Measurements from ENCODE around the gene SLC1A5.
"Not testable (repeated sequence)": the region's sequence is repeated elsewhere in the genome, so short reads cannot be mapped to it uniquely, and the experiment has no call there.

SLC1A5 gene

DNA sequence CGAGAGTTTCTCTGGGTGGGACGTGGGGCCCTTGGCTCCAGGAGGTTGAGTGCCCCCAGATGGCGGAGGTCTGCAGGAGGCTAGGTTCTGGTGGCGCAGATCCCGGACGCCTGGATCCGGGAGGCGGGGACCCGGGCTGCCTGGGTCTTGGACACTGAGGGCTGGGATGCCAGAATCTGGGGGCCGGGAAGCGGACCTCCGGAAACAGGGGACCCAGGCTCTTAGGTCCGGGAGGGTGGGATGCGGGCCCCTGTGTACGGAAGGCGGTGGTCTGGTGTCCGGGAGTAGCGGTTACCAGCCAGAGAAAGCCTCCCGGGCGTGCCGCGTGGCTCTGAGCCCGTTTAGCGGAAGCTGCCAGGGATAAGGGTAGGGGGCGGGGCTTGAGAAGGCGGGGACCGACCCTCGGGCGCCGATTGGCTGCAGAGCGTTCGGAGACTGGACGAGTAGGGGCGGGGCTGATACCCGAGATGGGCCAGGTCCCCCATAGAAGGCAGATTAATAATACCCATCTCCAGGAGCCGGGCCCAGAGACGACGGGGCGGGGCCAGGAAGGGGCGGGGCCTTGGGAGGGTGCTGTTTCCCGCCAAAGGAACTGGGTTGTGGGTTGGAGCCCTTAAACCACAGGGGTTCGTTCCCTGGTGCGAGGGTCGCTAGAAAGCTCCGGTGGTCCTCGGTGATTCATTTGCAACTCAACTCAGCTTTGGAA, at the start of gene SLC1A5:
Gene SLC1A5 (minus strand): TSS at position 333 of the 706 bp plus-strand sequence. CDS start 629 bp downstream, outside the sequence.
- peak; percentile 93 to 99 (median 95) for DNase-seq (ENCODE audit: low read depth in 3 of 3, low spot score in 1 of 3)

DNA sequence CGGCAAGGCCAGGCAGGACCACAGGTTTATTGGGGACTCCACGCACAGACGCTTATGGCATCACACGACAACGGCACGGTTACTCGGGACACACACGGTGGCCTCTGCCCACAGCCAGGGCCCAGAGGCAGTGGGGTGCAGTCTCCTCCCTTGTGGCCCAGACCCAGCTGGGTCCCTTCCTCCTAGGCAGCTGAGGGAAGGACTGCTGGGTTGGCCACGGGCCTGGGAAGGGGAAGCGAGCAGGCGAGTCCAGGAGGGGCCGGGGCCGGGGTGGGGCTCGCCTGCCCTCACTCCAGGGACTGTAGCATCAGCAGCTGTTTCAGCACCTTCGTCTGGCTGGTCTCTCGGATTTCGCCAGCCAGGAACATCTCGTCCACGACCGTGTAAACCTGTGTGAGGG, 49.8 kb upstream of the SLC1A5 start:
- DNase-seq (ENCODE audit: low read depth in 3 of 3, low spot score in 1 of 3), result no peak

DNA sequence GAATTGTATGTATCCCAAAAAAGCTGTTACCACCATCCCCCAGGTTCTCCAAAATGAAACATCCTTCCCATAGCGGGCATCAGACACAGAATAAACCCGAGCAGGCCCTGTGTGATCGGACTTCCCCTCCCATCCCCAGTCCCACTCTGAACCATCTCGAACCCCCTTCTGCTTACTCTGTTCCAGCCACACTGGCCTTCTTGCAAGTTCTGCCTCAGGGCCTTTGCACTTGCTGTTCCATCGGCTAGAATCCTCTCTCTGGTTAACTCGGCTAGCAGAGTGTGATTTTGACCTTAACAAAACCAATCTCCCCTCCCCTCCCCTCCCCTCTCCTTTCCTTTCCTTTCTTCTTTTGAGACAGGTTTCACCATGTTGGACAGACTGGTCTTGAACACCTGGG, 46.6 kb upstream of the SLC1A5 start:
- DNase-seq (ENCODE audit: low read depth in 3 of 3, low spot score in 1 of 3), result no peak

DNA sequence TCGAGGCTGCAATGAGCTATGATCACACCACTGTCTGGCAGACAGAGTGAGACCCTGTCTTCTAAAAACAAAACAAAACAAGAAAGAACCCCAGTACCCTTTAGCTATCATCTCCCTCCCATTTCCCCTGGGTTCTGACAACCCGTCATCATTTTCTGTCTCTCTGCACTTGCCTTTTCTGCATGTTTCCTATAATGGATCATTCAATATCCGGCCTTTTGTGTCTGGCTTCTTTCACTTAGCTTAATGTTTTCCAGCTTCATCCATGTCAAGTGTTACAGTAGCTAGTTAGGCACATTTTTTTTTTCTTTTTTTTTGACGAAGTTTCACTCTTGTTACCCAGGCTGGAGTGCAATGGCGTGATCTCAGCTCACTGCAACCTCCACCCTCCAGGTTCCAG, 45.7 kb upstream of the SLC1A5 start:
- no peak for DNase-seq (ENCODE audit: low read depth in 3 of 3, low spot score in 1 of 3)

DNA sequence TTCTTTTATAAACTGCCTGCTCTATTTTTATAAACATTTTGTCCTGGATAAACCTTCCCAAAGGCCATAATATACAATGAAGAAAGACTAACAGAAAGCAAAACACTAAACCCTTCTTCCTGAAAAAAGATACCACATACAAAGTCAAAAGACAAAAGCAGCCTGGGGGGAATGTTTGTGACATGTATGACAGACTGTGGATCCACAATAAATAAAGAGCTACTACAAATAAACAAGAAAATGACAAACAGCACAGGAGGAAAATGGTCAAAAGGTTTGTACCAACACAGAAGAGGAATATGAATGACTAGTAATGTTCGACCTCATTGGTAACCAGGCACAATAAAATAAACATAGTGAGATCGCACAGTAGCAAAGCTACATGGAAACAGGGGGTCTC, 42.5 kb upstream of the SLC1A5 start:
- DNase-seq (ENCODE audit: low read depth in 3 of 3, low spot score in 1 of 3), result no peak

DNA sequence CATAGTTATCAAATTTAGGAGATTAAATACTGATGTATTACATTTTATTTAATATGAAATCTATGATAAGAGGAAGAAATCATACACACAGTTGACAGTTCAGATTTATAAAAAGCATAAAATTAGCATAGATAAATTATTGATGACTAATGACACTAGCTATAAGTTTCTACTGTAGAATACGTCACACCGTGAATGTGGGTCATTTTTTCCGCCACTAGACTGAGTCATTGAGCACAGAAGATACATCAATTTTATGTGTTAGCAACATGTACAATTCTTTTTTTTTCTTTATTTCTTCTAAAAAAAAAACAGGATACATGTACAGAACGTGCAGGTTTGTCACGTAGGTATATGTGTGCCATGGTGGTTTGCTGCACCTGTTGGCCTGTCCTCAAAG, 40.1 kb upstream of the SLC1A5 start:
- no peak for DNase-seq (ENCODE audit: low read depth in 3 of 3, low spot score in 1 of 3)

DNA sequence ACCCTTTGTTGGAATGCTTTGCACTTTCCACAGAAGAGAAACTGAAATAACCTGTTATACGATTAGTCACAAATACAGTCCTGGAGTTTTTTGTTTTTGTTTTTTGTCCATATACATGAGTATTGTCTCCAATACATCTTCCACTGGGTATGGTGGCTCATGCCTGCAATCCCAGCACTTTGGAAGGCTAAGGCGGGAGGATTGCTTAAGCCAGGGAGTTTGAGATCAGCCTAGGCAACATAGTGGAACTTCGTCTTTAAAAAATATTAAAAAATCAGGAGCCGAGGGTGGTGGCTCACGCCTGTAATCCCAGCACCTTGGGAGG, 37.3 kb upstream of the SLC1A5 start:
- DNase-seq (ENCODE audit: low read depth in 3 of 3, low spot score in 1 of 3), result no peak

DNA sequence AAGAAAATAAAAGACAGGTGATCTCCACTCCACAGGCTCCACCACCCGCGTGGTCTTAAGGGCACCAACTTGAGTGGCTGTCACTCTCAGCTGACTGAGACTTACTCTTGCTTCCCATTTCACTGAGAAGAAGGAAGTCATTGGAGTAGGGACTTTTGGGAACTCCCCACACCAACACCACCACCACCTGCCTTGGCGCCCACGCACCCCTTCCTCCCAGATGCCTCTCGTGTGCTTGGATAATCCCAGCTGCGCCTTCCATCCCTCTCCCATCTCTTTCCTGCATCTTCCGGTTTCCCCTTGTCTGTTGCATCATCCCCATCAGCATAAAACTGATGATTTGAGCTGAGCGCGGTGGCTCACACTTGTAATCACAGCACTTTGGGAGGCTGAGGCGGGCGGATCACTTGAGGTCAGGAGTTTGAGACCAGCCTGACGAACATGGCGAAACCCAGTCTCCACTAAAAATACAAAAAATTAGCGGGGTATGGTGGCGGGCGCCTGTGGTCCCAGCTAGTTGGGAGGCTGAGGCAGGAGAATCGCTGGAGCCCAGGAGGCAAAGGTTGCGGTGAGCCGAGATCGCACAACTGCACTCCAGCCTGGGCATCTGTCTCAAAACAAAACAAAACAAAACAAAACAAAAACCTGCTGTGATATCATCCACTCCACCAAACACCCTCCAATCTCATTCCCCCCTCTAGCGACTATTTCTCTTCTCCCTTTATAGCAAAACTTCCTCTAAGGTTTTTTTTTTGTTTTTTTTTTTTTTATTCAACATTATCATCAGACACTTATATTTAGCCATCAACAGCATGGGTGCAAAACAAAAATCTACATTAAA, 36.7 kb upstream of the SLC1A5 start:
- no peak for DNase-seq (ENCODE audit: low read depth in 3 of 3, low spot score in 1 of 3)

DNA sequence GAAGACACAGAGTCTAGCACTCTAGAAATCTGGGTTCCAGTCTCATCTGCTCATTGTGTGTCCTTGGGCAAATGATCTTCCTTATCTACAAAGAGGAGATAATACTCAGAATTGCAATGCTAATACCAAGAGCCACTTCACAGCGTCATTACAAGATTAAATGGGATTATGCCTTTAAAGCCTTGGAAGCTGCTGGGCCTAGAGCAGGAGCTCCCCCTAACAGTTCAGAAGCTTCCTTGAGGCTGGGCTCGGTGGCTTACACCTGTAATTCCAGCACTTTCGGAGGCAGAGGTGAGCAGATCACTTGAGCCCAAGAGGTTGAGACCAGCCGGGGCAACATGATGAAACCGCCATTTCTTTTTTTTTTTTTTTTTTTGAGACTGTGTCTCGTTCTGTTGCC, 34.7 kb upstream of the SLC1A5 start:
- no peak for DNase-seq (ENCODE audit: low read depth in 3 of 3, low spot score in 1 of 3)

DNA sequence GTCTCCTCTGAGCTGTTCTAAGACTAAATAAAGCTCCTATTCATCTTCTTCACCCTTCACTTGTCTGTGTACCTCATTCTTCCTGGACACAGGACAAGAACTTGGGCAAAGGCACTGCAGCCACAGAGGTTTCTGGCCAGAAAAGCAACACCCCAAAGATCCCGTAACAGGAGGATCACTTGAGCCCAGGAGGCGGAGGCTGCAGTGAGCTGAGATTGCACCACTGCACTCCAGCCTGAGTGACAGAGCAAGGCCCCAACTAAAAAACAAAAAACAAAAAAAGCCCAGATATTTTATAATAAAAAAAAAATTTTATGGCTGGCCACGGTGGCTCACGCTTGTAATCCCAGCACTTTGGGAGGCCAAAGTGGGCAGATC, 34.0 kb upstream of the SLC1A5 start:
- not testable (repeated sequence) for DNase-seq (ENCODE audit: low read depth in 3 of 3, low spot score in 1 of 3)

DNA sequence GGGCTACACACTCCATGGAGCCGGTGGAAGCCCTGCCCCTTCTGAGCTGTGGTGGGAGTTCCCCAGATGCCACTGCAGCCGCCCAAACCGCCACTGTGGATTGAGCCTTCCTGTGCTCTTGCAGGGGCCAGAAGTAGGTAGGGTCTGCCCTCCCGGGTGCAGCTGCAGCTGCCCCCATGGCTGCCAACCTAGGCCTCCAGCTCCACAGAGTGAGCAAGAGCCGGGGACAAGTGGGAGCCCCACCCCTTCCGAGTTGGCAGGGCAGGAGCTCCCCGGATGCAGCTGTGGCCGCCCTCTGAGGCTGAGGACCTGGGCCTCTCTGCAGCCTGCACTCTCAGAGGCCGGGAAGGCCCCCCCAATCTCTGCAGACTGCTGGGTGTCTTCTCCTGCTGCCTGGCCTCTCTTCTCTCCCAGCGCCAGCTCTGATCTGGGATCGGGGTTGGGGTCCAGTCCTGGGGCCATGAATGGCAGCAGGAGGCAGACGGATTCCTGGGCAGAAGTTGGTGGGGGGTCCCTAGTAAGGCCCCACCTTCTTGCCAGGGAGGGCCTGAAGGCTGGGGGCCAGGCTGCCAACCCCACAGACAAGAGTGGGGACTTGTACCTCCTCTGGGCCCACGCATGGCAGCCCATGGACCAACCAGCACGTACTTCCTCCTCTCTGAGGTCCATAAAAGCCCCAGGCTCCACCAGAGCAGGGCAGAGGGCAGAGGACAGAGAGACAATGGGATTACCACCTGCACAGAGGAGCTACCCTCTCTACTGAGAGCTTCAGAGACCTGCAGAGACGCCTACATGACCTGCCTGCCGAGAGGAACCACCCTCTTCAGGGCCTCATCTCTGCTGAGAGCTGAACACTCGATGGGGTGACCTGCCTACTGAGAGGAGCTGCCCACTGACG, 33.4 kb upstream of the SLC1A5 start:
- DNase-seq (ENCODE audit: low read depth in 3 of 3, low spot score in 1 of 3), result peak; percentile 12 to 23 (median 20)

DNA sequence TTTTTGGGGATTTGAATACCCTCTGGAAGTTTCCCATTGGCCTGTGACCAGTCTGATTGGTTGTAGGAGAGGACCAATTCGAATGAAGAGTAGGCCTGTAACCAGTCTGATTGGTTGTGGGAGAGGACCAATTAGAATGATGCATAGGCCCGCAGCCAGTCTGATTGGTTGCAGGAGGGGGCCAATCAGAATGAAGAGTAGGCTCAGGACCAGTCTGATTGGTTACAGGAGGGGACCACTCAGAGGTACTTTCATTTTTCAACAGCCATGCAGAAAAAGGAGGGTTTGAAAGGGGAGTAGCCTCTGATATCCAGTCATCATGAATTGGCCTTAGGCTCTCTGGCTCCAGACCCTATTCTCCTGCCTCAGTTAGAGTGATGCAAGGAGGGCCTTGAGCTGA, 30.4 kb upstream of the SLC1A5 start:
- DNase-seq (ENCODE audit: low read depth in 3 of 3, low spot score in 1 of 3), result no peak

DNA sequence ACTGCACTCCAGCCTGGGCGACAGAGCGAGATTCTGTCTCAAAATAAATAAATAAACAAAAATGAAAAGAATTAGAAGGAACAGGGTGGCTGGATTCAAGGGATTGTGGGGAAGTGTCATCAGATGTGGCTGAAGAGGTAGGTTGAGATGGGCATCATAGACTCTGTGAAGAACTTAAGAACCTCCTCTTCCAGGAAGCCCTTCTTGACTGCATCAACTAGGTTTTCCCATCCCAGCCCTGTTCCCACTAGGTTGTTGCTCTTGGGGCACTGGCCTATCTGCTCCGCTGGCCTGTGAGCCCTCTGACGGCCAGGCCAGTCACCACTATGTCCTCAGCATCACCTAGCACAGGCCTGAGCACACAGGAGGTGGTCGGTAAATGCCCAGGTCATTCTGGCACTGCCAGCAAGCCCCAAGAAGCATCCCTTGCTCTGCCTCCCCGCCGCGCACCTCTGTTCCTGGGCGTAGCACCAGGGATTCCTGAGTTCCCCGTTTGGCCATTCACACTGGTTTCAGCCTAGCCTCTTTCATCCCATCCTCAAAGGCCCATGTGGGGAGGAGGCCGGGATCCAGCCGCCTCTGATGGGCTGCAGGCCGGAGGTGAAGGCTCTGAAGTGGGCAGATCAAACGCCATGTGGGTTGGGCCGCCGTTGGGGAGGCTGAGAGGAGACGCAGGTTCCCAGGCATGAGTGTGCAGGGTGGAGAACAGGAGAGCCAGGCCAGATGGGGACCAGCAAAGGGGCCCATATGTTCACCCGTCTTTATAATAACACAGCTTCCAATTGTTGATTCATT, 27.6 kb upstream of the SLC1A5 start:
- DNase-seq (ENCODE audit: low read depth in 3 of 3, low spot score in 1 of 3), result no peak

DNA sequence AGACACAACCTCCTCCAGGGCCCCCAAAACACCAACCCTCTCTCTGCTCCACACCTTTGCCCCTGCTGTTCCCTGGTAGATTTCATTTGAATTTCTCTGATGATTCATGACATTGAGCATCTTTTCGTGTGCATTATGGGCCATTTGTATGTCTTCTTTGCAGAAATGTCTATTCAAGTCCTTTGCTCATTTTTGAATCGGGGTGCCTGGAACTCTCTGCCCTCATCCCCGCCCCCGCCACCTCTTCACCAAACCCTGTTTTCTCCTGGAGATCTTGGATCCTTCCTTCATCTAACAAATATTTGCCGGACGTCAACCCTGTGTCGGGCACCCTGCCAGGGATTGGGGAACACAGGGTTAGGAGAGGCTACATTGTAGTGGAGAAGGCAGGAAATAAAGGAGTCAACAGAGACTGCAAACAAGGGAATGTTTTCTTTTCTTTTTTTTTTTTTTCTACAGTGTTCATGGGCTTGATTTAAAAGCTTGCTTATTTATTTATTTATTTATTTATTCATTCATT, 25.5 kb upstream of the SLC1A5 start:
- no peak for DNase-seq (ENCODE audit: low read depth in 3 of 3, low spot score in 1 of 3)

DNA sequence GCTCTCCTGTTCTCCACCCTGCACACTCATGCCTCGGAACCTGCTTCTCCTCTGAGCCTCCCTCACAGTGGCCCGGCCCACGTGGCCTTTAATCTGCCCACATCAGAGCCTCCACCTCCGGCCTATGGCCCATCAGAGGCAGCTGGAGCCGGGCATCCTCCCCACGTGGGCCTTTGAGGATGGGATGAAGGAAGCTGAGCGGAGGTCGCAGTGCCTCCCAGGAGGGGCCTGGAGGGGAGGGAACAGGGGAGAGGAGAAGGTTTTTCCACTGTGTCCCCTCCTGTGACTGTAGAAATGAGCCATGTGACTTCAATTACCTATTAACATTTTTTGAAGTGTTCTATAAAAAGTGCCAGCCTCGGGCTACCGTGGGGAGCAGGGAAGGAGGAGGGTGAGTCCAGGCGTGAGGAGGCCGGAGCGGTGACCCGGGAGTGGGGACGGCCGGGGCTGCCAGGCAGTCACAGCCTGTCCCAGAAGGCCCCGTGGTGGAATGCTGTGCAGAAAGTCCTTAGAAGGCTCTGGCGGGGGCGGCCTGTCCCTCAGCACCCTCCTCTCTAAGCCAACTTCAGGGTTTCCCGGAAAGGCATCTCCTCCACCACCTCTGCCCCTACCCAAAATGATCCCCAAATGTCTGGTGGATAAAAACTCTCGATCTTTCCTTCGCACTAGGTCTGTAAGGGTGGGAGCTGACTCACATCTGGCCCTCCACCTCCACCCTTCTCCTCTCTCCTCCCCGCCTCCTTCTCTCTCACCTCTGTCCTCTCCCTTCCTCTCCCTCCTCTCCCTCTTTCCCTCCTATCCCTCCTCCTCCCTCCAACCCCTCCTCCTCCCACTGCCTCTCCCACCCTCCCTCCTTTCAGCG, 24.8 kb upstream of the SLC1A5 start:
- no peak for DNase-seq (ENCODE audit: low read depth in 3 of 3, low spot score in 1 of 3)

DNA sequence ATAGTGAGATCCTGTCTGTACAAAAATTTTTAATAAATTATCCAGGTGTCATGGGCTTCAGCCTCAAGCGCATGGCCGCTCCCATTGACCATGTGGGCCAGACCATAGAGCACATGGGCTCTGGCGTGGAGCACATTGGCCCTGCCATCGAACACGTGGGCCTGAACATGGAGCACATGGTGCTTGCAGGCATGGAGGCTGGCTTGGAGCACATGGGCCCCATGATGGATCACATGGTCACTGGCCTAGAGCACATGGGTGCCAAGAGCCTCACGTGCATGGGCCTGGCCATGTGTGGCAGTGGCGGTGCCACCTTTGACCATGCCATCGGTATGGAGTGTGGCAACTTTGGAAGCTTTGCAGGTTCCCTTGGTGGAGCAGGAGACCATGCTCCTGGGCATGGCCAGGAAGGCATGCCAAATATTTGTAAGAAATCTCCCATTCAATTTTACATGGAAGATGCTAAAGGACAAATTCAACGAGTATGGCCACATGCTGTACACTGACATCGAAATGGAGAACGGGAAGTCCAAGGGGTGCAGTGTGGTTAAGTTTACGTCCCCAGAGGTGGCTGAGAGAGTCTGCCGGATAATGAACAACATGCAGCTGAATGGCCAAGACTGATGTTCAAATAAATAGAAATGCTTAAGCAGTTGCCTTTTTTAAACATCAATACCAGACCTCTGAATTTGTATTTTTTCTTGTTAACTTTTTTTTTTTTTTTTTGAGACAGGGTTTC, 21.3 kb upstream of the SLC1A5 start:
- DNase-seq (ENCODE audit: low read depth in 3 of 3, low spot score in 1 of 3), result no peak

DNA sequence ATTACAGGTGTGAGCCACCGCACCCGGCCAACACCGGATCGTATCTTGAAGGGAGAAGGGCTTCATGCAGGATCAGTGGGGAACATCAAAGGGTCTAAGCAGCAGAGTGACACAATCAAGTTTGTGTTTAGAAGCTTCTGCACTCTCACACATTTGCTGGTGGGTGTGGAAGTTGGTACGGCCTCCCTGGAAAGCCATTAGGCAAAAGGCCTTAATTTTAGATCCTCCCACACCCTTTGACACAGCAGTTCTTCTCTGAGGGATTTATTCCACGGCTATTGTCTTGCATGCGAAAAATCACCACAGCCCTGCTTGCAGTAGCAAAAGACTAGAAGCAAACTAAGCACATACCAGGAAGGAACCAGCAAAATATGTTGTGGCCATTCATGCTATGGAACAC, 18.3 kb upstream of the SLC1A5 start:
- no peak for DNase-seq (ENCODE audit: low read depth in 3 of 3, low spot score in 1 of 3)

DNA sequence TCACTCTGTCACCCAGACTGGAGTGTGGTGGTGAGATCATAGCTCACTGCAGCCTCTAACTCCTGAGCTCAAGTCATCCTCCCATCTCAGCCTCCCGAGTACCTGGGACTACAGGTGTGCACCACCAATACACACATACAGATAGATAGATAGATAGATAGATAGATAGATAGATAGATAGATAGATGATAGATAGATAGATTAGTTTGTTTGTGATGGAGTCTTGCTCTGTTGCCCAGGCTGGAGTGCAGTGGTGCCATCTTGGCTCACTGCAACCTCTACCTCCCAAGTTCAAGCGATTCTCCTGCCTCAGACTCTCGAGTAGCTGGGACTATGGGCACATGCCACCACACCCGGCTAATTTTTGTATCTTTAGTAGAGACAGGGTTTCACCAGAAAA, 16.0 kb upstream of the SLC1A5 start:
- DNase-seq (ENCODE audit: low read depth in 3 of 3, low spot score in 1 of 3), result not testable (repeated sequence)

DNA sequence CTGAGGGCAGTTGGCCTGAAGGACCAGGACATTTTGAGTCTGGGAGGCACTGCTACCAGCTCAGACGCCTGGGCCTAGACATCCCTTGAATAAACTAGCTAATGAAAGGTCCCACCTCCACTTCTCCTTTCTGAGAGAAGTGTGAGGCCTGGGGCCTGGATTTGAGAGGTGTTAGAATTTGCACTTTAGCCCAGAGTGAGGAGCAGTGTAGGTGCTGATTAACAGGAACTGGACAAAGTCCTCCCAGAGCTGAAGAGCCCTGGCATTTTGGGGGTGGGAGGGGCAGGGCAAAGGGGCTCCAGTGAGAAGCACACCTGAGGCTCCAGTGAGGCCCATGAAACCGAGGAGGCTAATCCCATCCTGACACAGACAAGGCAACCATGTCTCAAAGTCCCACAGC, 15.2 kb upstream of the SLC1A5 start:
- DNase-seq (ENCODE audit: low read depth in 3 of 3, low spot score in 1 of 3), result no peak
